ENCODE data around the gene VPS9D1. TPM values are rescaled to one million over a fixed set of nuclear protein-coding genes. Genes with fewer than 3 reads are reported as not detected.

The VPS9D1 gene
- total and polyA plus RNA-seq, 2 experiments from 2014 or later: 2.1 to 2.2 TPM

DNA sequence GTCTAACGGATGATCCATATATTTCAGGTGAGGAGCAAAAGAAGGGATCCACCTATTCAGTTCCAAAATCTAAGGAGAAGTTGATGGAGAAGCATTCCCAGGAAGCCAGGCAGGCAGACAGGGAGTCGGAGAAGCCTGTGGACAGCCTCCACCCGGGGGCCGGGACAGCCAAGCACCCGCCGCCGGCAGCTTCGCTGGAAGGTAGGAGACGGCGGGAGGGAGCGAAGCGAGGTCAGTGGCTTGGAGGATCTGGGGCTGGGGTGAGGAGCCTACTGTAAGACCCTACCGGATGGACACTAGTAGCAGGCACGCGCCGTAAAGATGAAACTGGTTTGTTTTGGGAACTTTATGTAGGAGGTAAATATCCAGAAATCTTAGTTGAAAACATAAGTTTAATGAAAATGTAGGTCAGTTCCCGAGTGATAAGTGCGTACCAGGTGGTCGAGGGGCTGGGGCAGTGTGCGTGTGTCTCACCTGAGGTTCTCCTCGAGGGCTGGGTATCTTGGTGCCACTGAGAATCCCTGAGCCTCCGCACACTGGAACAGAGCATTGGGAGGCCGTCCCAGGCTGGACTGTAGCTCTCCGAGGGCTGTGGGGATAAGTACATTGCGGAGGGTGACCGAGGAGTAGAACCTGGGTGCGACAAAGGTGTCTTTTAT is 62.3 kb downstream of the VPS9D1 start (continued):
- TF ChIP-seq ZNF462 (CRISPR knock-in tag; IDR thresholded peaks at IDR 0.05): no peak
- TF ChIP-seq CREB1 (CRISPR knock-in tag; IDR thresholded peaks at IDR 0.05; ENCODE audit: low read depth): no peak
- TF ChIP-seq ZNF331 (CRISPR knock-in tag; IDR thresholded peaks at IDR 0.05; ENCODE audit: low read depth): no peak
- no peak for TF ChIP-seq JUNB (IDR thresholded peaks at IDR 0.05; ENCODE audit: unreplicated experiment)
- TF ChIP-seq ZNF114 (CRISPR knock-in tag; IDR thresholded peaks at IDR 0.05): no peak
- TF ChIP-seq POLR2AphosphoS5 (IDR thresholded peaks at IDR 0.05; ENCODE audit: low read depth): no peak
- no peak for TF ChIP-seq STAT1 (IDR thresholded peaks at IDR 0.05; ENCODE audit: unreplicated experiment)
- TF ChIP-seq, protein P1, sequence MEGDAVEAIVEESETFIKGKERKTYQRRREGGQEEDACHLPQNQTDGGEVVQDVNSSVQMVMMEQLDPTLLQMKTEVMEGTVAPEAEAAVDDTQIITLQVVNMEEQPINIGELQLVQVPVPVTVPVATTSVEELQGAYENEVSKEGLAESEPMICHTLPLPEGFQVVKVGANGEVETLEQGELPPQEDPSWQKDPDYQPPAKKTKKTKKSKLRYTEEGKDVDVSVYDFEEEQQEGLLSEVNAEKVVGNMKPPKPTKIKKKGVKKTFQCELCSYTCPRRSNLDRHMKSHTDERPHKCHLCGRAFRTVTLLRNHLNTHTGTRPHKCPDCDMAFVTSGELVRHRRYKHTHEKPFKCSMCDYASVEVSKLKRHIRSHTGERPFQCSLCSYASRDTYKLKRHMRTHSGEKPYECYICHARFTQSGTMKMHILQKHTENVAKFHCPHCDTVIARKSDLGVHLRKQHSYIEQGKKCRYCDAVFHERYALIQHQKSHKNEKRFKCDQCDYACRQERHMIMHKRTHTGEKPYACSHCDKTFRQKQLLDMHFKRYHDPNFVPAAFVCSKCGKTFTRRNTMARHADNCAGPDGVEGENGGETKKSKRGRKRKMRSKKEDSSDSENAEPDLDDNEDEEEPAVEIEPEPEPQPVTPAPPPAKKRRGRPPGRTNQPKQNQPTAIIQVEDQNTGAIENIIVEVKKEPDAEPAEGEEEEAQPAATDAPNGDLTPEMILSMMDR (conservative IDR thresholded peaks at IDR 0.05; ENCODE audit: low read depth in 2 of 2): no peak
- no peak for TF ChIP-seq NANOG (IDR thresholded peaks at IDR 0.05; ENCODE audit: borderline replicate concordance)

Data from GM23338 (cell line).